ENCODE measurements around the gene PARD3. TPM values are rescaled to one million over a fixed set of nuclear protein-coding genes. Genes with fewer than 3 reads are reported as not detected.
"Not testable (repeated sequence)": the region's sequence is repeated elsewhere in the genome, so short reads cannot be mapped to it uniquely, and the experiment has no call there.

PARD3 gene
- total RNA-seq, 1 experiment from 2014 or later: 29.7 TPM

GRCh38 chr10:34766811-34767494 is 48.1 kb downstream of the PARD3 start:
- no peak for DNase-seq (ENCODE audit: low read depth)

- no peak for DNase-seq (ENCODE audit: low read depth)
Observed at GRCh38 chr10:34766266-34766600, 48.9 kb downstream of the PARD3 start.

GRCh38 chr10:34764472-34764946 is 50.6 kb downstream of the PARD3 start:
- DNase-seq (ENCODE audit: low read depth): no peak

- no peak for DNase-seq (ENCODE audit: low read depth)
Observed at GRCh38 chr10:34762603-34763299, 52.3 kb downstream of the PARD3 start.

- DNase-seq (ENCODE audit: low read depth): no peak
Observed at GRCh38 chr10:34762156-34762555, 52.9 kb downstream of the PARD3 start.

- DNase-seq (ENCODE audit: low read depth): no peak
Observed at GRCh38 chr10:34761453-34761852, 53.6 kb downstream of the PARD3 start.

- peak; percentile 8 for DNase-seq (ENCODE audit: low read depth)
Observed at GRCh38 chr10:34760606-34761005, 54.5 kb downstream of the PARD3 start.

- no peak for DNase-seq (ENCODE audit: low read depth)
Observed at GRCh38 chr10:34759837-34760215, 55.3 kb downstream of the PARD3 start.

- DNase-seq (ENCODE audit: low read depth): no peak
Observed at GRCh38 chr10:34759161-34759836, 55.8 kb downstream of the PARD3 start.

- DNase-seq (ENCODE audit: low read depth): peak; percentile 83
Observed at GRCh38 chr10:34758447-34758996, 56.6 kb downstream of the PARD3 start.

- DNase-seq (ENCODE audit: low read depth): no peak
Observed at GRCh38 chr10:34757933-34758332, 57.2 kb downstream of the PARD3 start.

GRCh38 chr10:34757181-34757580 is 57.9 kb downstream of the PARD3 start:
- not testable (repeated sequence) for DNase-seq (ENCODE audit: low read depth)

- DNase-seq (ENCODE audit: low read depth): no peak
Observed at GRCh38 chr10:34756584-34756983, 58.5 kb downstream of the PARD3 start.

- DNase-seq (ENCODE audit: low read depth): no peak
Observed at GRCh38 chr10:34753014-34753757, 61.9 kb downstream of the PARD3 start.

- no peak for DNase-seq (ENCODE audit: low read depth)
Observed at GRCh38 chr10:34751272-34751671, 63.8 kb downstream of the PARD3 start.

- DNase-seq (ENCODE audit: low read depth): not testable (repeated sequence)
Observed at GRCh38 chr10:34750795-34751194, 64.3 kb downstream of the PARD3 start.

GRCh38 chr10:34748767-34749166 is 66.3 kb downstream of the PARD3 start:
- no peak for DNase-seq (ENCODE audit: low read depth)

- no peak for DNase-seq (ENCODE audit: low read depth)
Observed at GRCh38 chr10:34748357-34748756, 66.7 kb downstream of the PARD3 start.

GRCh38 chr10:34746094-34746493 is 69.0 kb downstream of the PARD3 start:
- DNase-seq (ENCODE audit: low read depth): no peak

- no peak for DNase-seq (ENCODE audit: low read depth)
Observed at GRCh38 chr10:34745244-34745643, 69.9 kb downstream of the PARD3 start.

GRCh38 chr10:34744590-34744989 is 70.5 kb downstream of the PARD3 start:
- DNase-seq (ENCODE audit: low read depth): no peak

GRCh38 chr10:34743814-34744213 is 71.3 kb downstream of the PARD3 start:
- DNase-seq (ENCODE audit: low read depth): no peak

Data from Daoy (cell line).